ENCODE measurements around the gene PPP1R9B.

PPP1R9B gene

DNA sequence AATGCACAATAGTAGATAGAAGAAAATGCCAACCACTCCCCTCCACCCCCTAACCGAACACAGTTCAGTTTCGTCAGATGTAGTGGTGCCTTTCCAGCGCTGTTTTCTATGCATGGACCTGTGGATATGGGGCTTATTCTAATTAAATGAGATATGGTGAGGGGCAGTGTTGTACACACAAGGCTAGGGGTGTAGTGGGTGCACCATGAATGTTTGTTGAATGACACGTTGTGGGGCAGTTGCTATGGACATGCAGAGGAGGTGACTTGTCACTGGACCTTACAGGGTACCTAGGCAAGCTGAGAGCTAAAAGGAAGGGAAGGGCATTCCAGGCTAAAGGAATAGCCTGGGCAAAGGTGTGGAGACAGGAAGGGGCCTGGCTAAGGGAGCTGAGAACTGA is 51.9 kb downstream of the PPP1R9B start:
- Mint-ChIP-seq H3K27me3 (ENCODE audit: low read depth, poor library complexity) (peaks cover 9% of the 10 kb centered on the region), H3K9me3 (no peaks in the 10 kb centered on the region), H3K4me1 (peaks cover 92% of the 10 kb centered on the region), H3K27ac (no peak overlapping the region), H3K4me3 (no peak overlapping the region), H3K36me3 (ENCODE audit: low read depth) (peaks cover 9% of the 10 kb centered on the region)
- DNase-seq: no peak
- TF ChIP-seq, protein P1, sequence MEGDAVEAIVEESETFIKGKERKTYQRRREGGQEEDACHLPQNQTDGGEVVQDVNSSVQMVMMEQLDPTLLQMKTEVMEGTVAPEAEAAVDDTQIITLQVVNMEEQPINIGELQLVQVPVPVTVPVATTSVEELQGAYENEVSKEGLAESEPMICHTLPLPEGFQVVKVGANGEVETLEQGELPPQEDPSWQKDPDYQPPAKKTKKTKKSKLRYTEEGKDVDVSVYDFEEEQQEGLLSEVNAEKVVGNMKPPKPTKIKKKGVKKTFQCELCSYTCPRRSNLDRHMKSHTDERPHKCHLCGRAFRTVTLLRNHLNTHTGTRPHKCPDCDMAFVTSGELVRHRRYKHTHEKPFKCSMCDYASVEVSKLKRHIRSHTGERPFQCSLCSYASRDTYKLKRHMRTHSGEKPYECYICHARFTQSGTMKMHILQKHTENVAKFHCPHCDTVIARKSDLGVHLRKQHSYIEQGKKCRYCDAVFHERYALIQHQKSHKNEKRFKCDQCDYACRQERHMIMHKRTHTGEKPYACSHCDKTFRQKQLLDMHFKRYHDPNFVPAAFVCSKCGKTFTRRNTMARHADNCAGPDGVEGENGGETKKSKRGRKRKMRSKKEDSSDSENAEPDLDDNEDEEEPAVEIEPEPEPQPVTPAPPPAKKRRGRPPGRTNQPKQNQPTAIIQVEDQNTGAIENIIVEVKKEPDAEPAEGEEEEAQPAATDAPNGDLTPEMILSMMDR (IDR thresholded peaks at IDR 0.05): no peak

DNA sequence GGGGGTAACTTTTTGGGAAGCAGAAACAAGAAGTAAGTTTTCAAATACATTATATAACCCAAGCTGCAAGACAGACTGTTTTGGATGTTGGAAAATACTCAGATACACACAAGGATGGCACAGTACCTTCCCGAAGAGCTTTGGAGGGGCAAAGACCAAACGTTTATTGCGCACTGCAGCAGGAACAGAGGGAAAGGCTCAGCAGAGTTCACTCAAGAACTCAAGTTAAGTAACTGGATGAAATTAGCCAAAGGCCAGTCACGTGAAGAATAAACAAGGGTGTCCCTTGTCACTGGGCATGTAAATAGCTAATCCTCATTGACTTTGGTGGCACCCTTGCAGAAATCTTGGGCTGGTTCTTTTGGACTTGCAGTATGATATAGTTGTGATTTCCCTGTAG is 52.6 kb downstream of the PPP1R9B start:
- TF ChIP-seq, protein P1 (IDR thresholded peaks at IDR 0.05): no peak
- DNase-seq: no peak
- peaks cover 9% of the 10 kb centered on the region for H3K36me3 Mint-ChIP-seq (ENCODE audit: low read depth)
- H3K27me3 Mint-ChIP-seq (ENCODE audit: low read depth, poor library complexity): peaks cover 13% of the 10 kb centered on the region
- no peaks in the 10 kb centered on the region for H3K9me3 Mint-ChIP-seq
- H3K4me3 Mint-ChIP-seq: no peak overlapping the region
- peaks cover 91% of the 10 kb centered on the region for H3K4me1 Mint-ChIP-seq
- no peak overlapping the region for H3K27ac Mint-ChIP-seq

DNA sequence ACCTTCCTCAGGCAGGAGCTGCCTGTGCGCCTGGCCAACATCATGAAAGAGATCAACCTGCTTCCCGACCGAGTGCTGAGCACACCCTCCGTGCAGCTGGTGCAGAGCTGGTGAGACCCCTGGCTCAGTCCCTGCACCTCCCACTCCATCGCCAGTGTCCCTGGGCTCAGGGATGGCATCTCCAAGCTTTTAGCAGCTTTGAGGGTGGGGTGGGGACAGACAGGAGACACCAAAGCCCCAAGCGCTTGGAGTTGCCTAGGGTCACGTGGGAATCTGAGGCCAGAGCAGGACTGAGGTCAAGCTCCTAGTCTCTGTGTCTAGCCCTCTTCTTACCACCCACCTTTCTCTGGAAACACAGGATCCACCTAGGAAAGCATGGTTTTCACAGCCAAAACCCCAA is 53.0 kb downstream of the PPP1R9B start:
- Mint-ChIP-seq H3K4me3 (no peak overlapping the region), H3K36me3 (ENCODE audit: low read depth) (peaks cover 9% of the 10 kb centered on the region), H3K27ac (no peak overlapping the region), H3K27me3 (ENCODE audit: low read depth, poor library complexity) (peaks cover 13% of the 10 kb centered on the region), H3K4me1 (peaks cover 86% of the 10 kb centered on the region), H3K9me3 (no peaks in the 10 kb centered on the region)
- TF ChIP-seq, protein P1 (IDR thresholded peaks at IDR 0.05): no peak
- no peak for DNase-seq

DNA sequence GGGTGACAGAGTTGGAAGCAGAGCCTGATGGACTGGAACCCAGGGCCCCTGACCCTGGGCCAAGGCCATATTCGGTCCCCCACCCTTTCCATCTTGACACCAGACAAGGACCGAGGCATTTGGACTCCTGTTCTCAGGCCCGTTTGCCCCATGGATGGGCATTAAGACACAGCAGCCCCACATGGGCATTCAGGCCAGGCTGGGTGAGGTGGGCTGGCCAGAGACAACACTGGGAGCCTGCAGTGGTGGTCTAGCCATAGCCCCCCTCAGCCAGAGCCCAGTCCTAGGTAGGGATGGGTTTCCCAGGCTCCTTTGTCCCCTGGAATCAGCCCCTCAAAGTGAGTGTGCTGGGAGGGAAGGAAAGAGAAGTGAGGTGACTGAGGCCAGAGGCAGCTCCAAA is 53.7 kb downstream of the PPP1R9B start:
- Mint-ChIP-seq H3K4me1 (peaks cover 79% of the 10 kb centered on the region), H3K27ac (no peak overlapping the region), H3K36me3 (ENCODE audit: low read depth) (peaks cover 9% of the 10 kb centered on the region), H3K27me3 (ENCODE audit: low read depth, poor library complexity) (peaks cover 16% of the 10 kb centered on the region), H3K9me3 (no peaks in the 10 kb centered on the region), H3K4me3 (no peak overlapping the region)
- no peak for DNase-seq
- TF ChIP-seq, protein P1 (IDR thresholded peaks at IDR 0.05): no peak

DNA sequence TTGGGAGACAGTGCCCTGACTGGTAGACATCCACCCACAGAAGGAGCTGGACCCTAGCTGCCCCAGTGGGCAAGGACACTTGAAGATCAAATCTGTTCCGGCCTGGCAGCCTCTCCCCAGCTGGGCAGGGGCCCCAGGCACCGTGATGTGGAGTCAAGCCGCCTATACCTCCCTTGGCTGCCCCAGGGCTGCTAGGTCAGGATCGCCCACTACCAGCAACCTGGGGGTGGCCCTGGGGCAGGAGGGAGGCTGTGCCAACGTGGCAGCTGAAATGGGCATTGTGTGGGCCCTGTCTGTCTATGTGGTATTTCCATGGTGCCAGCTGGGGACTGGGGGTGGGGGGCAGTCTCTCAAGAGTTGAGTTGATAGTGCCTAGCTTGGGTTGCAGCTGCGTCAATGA is 54.4 kb downstream of the PPP1R9B start:
- no peak overlapping the region for H3K27ac Mint-ChIP-seq
- peaks cover 72% of the 10 kb centered on the region for H3K4me1 Mint-ChIP-seq
- H3K9me3 Mint-ChIP-seq: no peaks in the 10 kb centered on the region
- H3K36me3 Mint-ChIP-seq (ENCODE audit: low read depth): peaks cover 9% of the 10 kb centered on the region
- DNase-seq: no peak
- H3K4me3 Mint-ChIP-seq: peak overlapping the region; percentile 99
- peaks cover 17% of the 10 kb centered on the region for H3K27me3 Mint-ChIP-seq (ENCODE audit: low read depth, poor library complexity)
- TF ChIP-seq, protein P1 (IDR thresholded peaks at IDR 0.05): no peak

DNA sequence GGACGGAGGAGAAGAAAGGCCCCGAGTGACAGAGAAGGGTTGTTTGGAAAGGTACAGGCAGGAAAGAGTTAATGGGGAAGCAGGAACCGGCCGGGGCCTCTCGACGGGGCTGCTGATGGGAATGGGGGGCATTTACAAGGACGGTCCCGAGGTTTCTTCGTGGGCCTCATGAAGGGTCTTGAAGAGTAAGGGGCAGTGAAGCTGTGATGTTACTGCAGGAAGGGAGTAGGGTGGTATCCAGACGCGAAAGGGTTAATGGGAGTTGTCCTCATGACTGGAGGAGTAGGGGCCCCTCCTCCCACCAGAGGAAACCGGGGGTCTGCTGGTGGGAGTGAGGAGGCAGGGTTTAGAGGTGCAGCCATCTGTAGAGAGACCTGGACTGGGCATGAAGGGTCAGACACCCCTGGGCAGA is 54.8 kb downstream of the PPP1R9B start:
- Mint-ChIP-seq H3K27ac (no peak overlapping the region), H3K36me3 (ENCODE audit: low read depth) (peaks cover 9% of the 10 kb centered on the region), H3K4me1 (peaks cover 72% of the 10 kb centered on the region), H3K4me3 (peak overlapping the region; percentile 99), H3K9me3 (no peaks in the 10 kb centered on the region), H3K27me3 (ENCODE audit: low read depth, poor library complexity) (peaks cover 20% of the 10 kb centered on the region)
- DNase-seq: peak; percentile 23
- TF ChIP-seq, protein P1 (IDR thresholded peaks at IDR 0.05): no peak

Measured in nephron progenitor cell (in vitro differentiated cells).